Measurements from ENCODE around the gene HFE.

GRCh38 chr6:26131618-26132017 lies 44.4 kb downstream of the HFE start:
- TF ChIP-seq CTCF (IDR thresholded peaks at IDR 0.05; ENCODE audit: insufficient read depth, low read length, poor library complexity, severe bottlenecking) (no peak), EZH2phosphoT487 (conservative IDR thresholded peaks at IDR 0.05; ENCODE audit: low read length) (no peak)

Measured in SU-DHL-6 (cell line).